Neural cell (in vitro differentiated cells): ENCODE data around the gene MGLL. TPM values are rescaled to one million over a fixed set of nuclear protein-coding genes. Genes with fewer than 3 reads are reported as not detected.

Source experiments
- H2AFZ ChIP-seq: fragments of 200-600, 300-800 bp; sonication (generic), shearing (Covaris generic); 2 replicates; pipeline ENCODE4 v1.6.0; 2014; ENCODE audit warnings: low read depth, mild to moderate bottlenecking, antibody characterized with exemption, low read length, moderate library complexity
- H3F3A ChIP-seq: fragments of 200-600 bp; shearing (Covaris generic); 2 replicates; pipeline ENCODE4 v1.6.1; 2016; ENCODE audit warnings: mild to moderate bottlenecking, moderate library complexity, mixed read lengths, antibody characterized with exemption, low read length; ENCODE audit not compliant: insufficient read depth, poor library complexity, severe bottlenecking
- H3K27ac ChIP-seq: fragments of 200-600, 300-800 bp; sonication (generic), shearing (Covaris generic); 2 replicates; pipeline ENCODE4 v1.5.1; 2014; ENCODE audit warnings: mild to moderate bottlenecking, low read length, moderate library complexity
- H3K27me3 ChIP-seq: fragments of 300-800, 200-600 bp; sonication (generic), shearing (Covaris generic); 2 replicates; pipeline ENCODE4 v1.6.0; 2014; ENCODE audit warnings: mild to moderate bottlenecking, low read depth, low read length, moderate library complexity; ENCODE audit not compliant: insufficient read depth
- H3K36me3 ChIP-seq: fragments of 300-800, 200-600 bp; sonication (generic), shearing (Covaris generic); 2 replicates; pipeline ENCODE4 v1.5.1; 2014; ENCODE audit warnings: mild to moderate bottlenecking, antibody characterized with exemption, low read length, moderate library complexity; ENCODE audit not compliant: insufficient read depth
- H3K4me2 ChIP-seq: fragments of 300-800, 200-600 bp; sonication (generic), shearing (Covaris generic); 2 replicates; pipeline ENCODE4 v1.6.0; 2014; ENCODE audit warnings: mild to moderate bottlenecking, low read length
- H3K4me3 ChIP-seq: fragments of 300-800, 200-600 bp; sonication (generic), shearing (Covaris generic); 2 replicates; pipeline ENCODE4 v1.5.1; 2014; ENCODE audit warnings: mild to moderate bottlenecking, low read length, moderate library complexity
- H3K79me2 ChIP-seq: fragments of 200-600 bp; shearing (Covaris generic); replicated peaks from 2 replicates; pipeline ENCODE4 v1.6.0; 2014; ENCODE audit warnings: mild to moderate bottlenecking, low read length, moderate library complexity; ENCODE audit not compliant: insufficient read depth
- H3K9ac ChIP-seq: fragments of 300-800, 200-600 bp; sonication (generic), shearing (Covaris generic); 2 replicates; pipeline ENCODE4 v1.6.1; 2016; ENCODE audit warnings: mild to moderate bottlenecking, low read length, mixed read lengths
- H3K9me2 ChIP-seq: fragments of 200-600 bp; shearing (Covaris generic); 2 replicates; pipeline ENCODE4 v1.6.1; 2016; ENCODE audit warnings: mild to moderate bottlenecking, low read length, mixed read lengths; ENCODE audit not compliant: insufficient read depth
- H3K9me3 ChIP-seq: fragments of 200-600, 300-800 bp; sonication (generic), shearing (Covaris generic); 2 replicates; pipeline ENCODE4 v1.6.1; 2016; ENCODE audit warnings: mild to moderate bottlenecking, mixed run types, low read length, moderate library complexity, mixed read lengths
- H4K20me1 ChIP-seq: fragments of 200-600 bp; shearing (Covaris generic); 2 replicates; pipeline ENCODE4 v1.6.1; 2016; ENCODE audit warnings: mild to moderate bottlenecking, mixed run types; ENCODE audit not compliant: insufficient read depth
- CTCF ChIP-seq: fragments of 450-650 bp; IDR thresholded peaks from 2 replicates; pipeline ENCODE4 v1.5.1; 2014; ENCODE audit warnings: antibody characterized with exemption, mild to moderate bottlenecking, moderate library complexity; ENCODE audit not compliant: poor library complexity, severe bottlenecking
- EP300 ChIP-seq: fragments of 450-650 bp; conservative IDR thresholded peaks from 2 replicates; pipeline ENCODE4 v1.6.1; 2014; ENCODE audit warnings: antibody characterized with exemption, mild to moderate bottlenecking, moderate library complexity; ENCODE audit not compliant: poor library complexity, severe bottlenecking
- EZH2 ChIP-seq: fragments of 200-600, 300-800 bp; shearing (Covaris generic), sonication (generic); IDR thresholded peaks from 2 replicates; pipeline ENCODE4 v1.6.1; 2014; ENCODE audit warnings: antibody characterized with exemption, low read length, borderline replicate concordance, mild to moderate bottlenecking; ENCODE audit not compliant: insufficient read depth, poor library complexity, severe bottlenecking
- MXI1 ChIP-seq: fragments of 450-650 bp; conservative IDR thresholded peaks from 2 replicates; pipeline ENCODE4 v1.6.1; 2014; ENCODE audit warnings: antibody characterized with exemption, mild to moderate bottlenecking; ENCODE audit not compliant: poor library complexity, severe bottlenecking
- POLR2AphosphoS5 ChIP-seq: IDR thresholded peaks from 2 replicates; pipeline ENCODE4 v1.6.1; 2012
- RAD21 ChIP-seq: fragments of 450-650 bp; conservative IDR thresholded peaks from 2 replicates; pipeline ENCODE4 v1.6.1; 2014; ENCODE audit warnings: antibody characterized with exemption, mild to moderate bottlenecking, moderate library complexity
- REST ChIP-seq: IDR thresholded peaks from 2 replicates; pipeline ENCODE4 v1.6.1; 2012; ENCODE audit warnings: borderline replicate concordance
- SMC3 ChIP-seq: fragments of 450-650 bp; conservative IDR thresholded peaks from 2 replicates; pipeline ENCODE4 v1.6.1; 2014; ENCODE audit warnings: antibody characterized with exemption, mild to moderate bottlenecking, moderate library complexity; ENCODE audit not compliant: poor library complexity
- TAF1 ChIP-seq: IDR thresholded peaks from 2 replicates; pipeline ENCODE4 v1.6.1; 2012; ENCODE audit warnings: low read depth
- polyA plus RNA-seq: library from polyadenylated mRNA; depleted of rRNA; stranded (reverse); fragments of >200 nt; gene quantifications from 2 replicates; pipeline ENCODE4 v1.2.3, GENCODE V29; 2014

MGLL gene
- polyA plus RNA-seq, 1 donor from 2014 or later: 2.0 TPM

GRCh38 chr3:127816783-127817405 is 5.4 kb downstream of the MGLL start:
- Histone ChIP-seq H3K27ac (no peak overlapping the region), H3K4me2 (no peak overlapping the region)

More at GRCh38 chr3:127816783-127817405, 5.4 kb downstream of the MGLL start:
- H3K9ac ChIP-seq: no peak overlapping the region
- H3K9me2 ChIP-seq: no peaks in the 10 kb centered on the region
- no peak overlapping the region for H3K4me3 ChIP-seq
- no peaks in the 10 kb centered on the region for H3F3A ChIP-seq
- no peaks in the 10 kb centered on the region for H3K9me3 ChIP-seq
- TF ChIP-seq SMC3: no peak
- TF ChIP-seq POLR2AphosphoS5: no peak
- TF ChIP-seq RAD21: no peak
- no peak for TF ChIP-seq CTCF
- TF ChIP-seq EZH2: no peak
- no peak for TF ChIP-seq REST
- no peak for TF ChIP-seq EP300
- no peak for TF ChIP-seq TAF1
- TF ChIP-seq MXI1: no peak
- no peaks in the 10 kb centered on the region for H3K36me3 ChIP-seq
- peaks cover 6% of the 10 kb centered on the region for H3K27me3 ChIP-seq
- no peaks in the 10 kb centered on the region for H4K20me1 ChIP-seq
- no peaks in the 10 kb centered on the region for H3K79me2 ChIP-seq
- H2AFZ ChIP-seq: no peak overlapping the region
